ENCODE measurements around the gene ACTL8. TPM values are rescaled to one million over a fixed set of nuclear protein-coding genes. Genes with fewer than 3 reads are reported as not detected.

ACTL8 gene
- total RNA-seq, 1 donor from 2014 or later, result not detected

GRCh38 chr1:17819129-17819802 is 64.1 kb downstream of the ACTL8 start:
- no peaks in the 10 kb centered on the region for H3K36me3 Mint-ChIP-seq (ENCODE audit: unreplicated experiment)
- H3K4me1 Mint-ChIP-seq (ENCODE audit: low read depth, unreplicated experiment), result no peaks in the 10 kb centered on the region
- H3K9me3 Mint-ChIP-seq (ENCODE audit: unreplicated experiment), result no peaks in the 10 kb centered on the region
- DNase-seq, result no peak
- no peak overlapping the region for H3K4me3 Mint-ChIP-seq (ENCODE audit: unreplicated experiment)
- H3K27me3 Mint-ChIP-seq (ENCODE audit: unreplicated experiment), result no peaks in the 10 kb centered on the region
- no peak overlapping the region for H3K27ac Mint-ChIP-seq (ENCODE audit: unreplicated experiment)
- TF ChIP-seq CTCF (IDR thresholded peaks at IDR 0.05; ENCODE audit: partially characterized antibody, unreplicated experiment), result no peak

DNA sequence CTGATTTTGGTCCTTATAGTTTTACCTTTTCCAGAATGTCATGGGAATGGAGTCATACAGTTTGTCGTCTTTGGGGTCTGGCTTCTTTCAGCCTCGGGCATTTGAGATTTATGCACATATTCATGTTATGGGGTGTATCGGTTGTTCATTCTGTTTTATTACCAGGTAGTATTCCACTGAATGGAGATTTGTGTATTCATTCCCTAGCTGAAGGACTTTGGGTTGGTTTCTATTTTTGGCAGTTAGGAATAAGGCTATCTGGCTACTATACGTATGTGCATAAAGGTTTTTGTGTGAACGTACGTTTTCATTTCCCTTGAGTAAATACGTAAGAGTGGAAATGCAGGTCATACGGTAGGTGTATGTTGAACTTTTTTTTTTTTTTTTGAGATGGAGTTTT is 65.1 kb downstream of the ACTL8 start:
- Mint-ChIP-seq H3K36me3 (ENCODE audit: unreplicated experiment) (no peaks in the 10 kb centered on the region), H3K27me3 (ENCODE audit: unreplicated experiment) (no peaks in the 10 kb centered on the region), H3K4me1 (ENCODE audit: low read depth, unreplicated experiment) (no peaks in the 10 kb centered on the region), H3K9me3 (ENCODE audit: unreplicated experiment) (no peaks in the 10 kb centered on the region), H3K4me3 (ENCODE audit: unreplicated experiment) (no peak overlapping the region), H3K27ac (ENCODE audit: unreplicated experiment) (no peak overlapping the region)
- DNase-seq, result no peak
- TF ChIP-seq CTCF (IDR thresholded peaks at IDR 0.05; ENCODE audit: partially characterized antibody, unreplicated experiment), result no peak

GRCh38 chr1:17822741-17823426 is 67.8 kb downstream of the ACTL8 start:
- Mint-ChIP-seq H3K27ac (ENCODE audit: unreplicated experiment) (no peak overlapping the region), H3K36me3 (ENCODE audit: unreplicated experiment) (no peaks in the 10 kb centered on the region), H3K4me1 (ENCODE audit: low read depth, unreplicated experiment) (no peaks in the 10 kb centered on the region), H3K9me3 (ENCODE audit: unreplicated experiment) (no peaks in the 10 kb centered on the region), H3K27me3 (ENCODE audit: unreplicated experiment) (no peaks in the 10 kb centered on the region), H3K4me3 (ENCODE audit: unreplicated experiment) (no peak overlapping the region)
- DNase-seq, result no peak
- TF ChIP-seq CTCF (IDR thresholded peaks at IDR 0.05; ENCODE audit: partially characterized antibody, unreplicated experiment), result no peak

DNA sequence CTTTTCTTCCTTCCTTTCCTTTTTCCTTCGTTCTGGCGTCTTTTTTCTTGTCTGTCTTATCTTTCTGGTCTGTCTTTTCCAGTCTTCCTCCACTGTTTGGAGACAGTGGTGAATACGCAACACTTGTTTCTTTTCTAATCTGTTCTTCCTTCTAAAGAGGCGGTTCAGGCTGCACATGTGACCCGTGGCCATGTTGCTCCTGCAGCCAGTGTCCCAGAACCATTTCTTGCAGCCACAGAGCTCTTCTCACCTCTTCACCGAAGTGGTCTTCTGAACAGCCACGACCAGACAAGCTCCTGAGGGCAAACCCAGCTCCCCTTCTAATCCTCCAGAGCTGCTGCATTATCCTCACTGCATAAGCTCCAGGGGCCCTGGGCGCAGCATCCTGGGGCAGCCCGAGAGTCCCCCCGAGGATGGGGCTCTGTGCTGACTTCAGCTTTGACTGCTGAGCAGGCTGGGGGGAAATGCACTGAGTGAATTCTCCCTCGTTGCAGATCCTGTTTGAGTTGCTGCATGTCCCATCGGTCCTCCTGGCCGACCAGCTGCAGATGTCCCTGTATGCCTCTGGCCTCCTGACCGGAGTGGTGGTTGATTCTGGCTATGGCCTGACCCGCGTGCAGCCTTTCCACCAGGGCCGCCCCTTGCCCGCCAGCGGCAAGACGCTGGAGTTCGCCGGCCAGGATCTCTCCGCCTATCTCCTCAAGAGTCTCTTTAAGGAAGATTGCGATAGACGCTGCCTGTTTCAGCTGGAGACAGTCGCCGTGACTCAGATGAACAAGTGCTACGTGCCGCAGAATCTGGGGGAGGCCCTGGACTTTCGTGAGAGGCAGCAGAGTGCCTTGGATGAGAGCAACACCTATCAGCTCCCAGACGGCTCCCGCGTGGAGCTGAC is 70.4 kb downstream of the ACTL8 start:
- Mint-ChIP-seq H3K27ac (ENCODE audit: unreplicated experiment) (no peak overlapping the region), H3K9me3 (ENCODE audit: unreplicated experiment) (no peaks in the 10 kb centered on the region), H3K27me3 (ENCODE audit: unreplicated experiment) (no peaks in the 10 kb centered on the region), H3K4me1 (ENCODE audit: low read depth, unreplicated experiment) (no peaks in the 10 kb centered on the region), H3K4me3 (ENCODE audit: unreplicated experiment) (no peak overlapping the region), H3K36me3 (ENCODE audit: unreplicated experiment) (no peaks in the 10 kb centered on the region)
- TF ChIP-seq CTCF (IDR thresholded peaks at IDR 0.05; ENCODE audit: partially characterized antibody, unreplicated experiment), result no peak
- no peak for DNase-seq
